DMS 273 treated with DMSO at 0.1 percent for 48 hours (cell line): Measurements from ENCODE around the gene LTA4H.
"Not testable (repeated sequence)": the region's sequence is repeated elsewhere in the genome, so short reads cannot be mapped to it uniquely, and the experiment has no call there.

ENCODE experiments used
- DNase-seq: peaks from one replicate; lab custom pipeline; 2025; lab: John Stamatoyannopoulos, UW

The LTA4H gene

GRCh38 chr12:95990136-95990535 lies 45.3 kb downstream of the LTA4H start:
- no peak for DNase-seq

GRCh38 chr12:95989504-95990123 lies 45.8 kb downstream of the LTA4H start:
- no peak for DNase-seq

DNA sequence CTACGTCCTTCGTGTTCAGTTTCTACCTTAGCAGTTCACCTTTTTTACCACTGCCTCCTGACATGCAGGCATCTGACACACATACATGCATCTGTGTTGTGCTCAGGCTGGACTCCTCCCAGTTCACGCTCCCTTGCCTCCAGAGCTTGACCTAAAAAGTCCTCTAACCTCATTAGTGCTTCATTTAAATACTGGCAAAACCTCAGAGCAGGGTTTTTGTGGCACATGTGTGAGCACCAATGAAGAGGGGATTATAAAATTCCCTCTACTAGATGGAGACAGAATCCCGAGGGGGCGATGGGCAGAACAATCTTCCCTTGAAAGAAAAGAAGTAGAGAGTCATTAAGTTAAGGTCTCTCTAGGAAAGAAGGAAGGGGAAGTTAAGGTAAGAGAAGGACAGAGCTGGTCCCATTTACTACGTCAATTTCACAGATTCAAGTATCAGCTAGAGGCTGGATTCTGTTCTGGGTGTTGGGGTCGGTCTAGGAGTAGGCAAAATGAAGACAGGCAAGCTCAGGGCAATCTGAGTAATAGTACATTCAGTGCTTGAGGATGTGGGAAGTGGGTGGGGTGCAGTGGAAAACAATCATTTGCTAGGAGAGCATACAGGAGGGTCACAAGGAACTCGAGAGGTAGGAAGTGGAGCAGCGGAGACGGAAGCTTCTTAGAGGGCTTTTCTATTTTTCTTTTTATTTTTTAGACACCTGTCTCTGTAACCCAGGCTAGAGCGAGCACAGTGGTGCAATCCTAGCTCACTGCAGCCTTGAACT lies 46.7 kb downstream of the LTA4H start:
- no peak for DNase-seq

DNA sequence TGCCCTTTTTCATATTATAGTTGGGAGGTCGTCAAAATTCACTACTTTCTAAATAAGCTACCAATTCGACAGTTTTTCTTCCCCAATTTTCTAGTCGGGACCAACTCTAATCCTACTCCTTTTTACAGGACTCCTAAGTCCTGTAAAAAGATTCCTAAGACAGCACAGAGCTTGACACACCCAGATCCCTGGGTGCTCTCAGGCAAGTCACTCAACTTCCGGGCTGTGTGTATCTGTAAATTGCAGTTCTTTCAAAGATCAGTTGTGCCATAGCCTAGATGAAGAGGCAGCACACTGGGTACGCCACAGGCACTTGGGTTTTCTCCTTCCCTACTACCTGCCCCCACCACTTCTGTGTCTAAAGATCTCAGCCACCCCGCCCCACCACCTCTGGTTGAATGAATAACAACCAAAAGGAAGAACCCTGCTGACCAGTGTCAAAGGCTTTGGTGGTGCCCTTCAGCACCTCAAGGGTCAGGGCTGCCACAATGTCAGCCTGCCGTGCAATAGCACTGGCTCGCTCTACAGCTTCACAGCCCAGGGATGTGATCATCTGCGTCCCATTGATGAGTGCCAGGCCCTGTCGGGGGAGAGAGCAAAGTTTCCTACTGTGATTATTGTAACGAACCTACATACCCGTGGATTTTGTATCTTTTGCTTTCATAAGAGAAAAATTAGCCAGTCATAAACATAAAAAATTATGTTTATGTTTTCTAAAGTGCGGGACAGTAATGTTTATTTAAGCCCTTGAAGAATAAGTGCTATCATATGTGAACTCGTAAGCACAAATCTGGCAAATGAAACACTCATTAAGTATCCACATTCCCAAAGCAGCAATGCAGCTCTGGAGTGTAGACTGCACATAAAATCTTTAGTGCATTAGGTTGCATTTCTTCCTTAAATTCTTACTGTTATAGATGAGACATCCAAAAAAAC lies 48.5 kb downstream of the LTA4H start:
- no peak for DNase-seq

DNA sequence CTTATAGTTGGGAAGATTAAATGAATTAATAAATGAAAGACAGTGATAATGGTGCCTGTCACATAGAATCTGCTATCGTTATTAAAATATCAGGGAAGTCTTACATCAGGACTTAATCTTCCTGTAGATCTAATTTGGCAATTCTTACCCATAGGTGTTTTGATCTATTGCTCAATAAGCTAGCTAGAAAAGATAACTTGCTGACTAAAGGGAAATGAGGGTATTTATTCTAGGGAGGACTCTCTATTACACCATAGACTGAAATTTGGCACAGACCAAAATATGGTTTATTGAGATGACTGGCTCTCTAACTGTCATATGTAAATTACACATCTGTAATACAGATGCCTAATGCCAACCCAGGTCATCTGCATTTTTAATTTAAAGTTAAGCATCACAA lies 50.7 kb downstream of the LTA4H start:
- DNase-seq, result no peak

DNA sequence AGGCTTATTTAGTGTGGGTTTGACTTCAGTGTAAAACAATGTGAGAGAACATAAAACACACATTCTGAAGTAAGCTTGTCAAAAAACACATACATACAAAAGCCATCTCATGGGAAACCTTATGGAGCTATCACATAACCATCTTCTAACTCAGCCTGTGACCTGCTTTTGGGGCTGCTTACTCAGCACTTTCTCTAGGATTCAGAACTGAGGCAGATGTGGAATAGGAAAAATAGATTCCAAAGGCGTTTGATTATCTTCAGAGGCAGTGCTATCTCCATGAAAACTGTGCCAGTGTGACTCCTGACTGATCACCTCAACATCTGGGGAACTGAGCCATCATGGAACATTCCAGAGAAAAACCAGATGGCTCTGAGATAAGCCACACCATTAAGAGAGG lies 52.8 kb downstream of the LTA4H start:
- DNase-seq, result no peak

DNA sequence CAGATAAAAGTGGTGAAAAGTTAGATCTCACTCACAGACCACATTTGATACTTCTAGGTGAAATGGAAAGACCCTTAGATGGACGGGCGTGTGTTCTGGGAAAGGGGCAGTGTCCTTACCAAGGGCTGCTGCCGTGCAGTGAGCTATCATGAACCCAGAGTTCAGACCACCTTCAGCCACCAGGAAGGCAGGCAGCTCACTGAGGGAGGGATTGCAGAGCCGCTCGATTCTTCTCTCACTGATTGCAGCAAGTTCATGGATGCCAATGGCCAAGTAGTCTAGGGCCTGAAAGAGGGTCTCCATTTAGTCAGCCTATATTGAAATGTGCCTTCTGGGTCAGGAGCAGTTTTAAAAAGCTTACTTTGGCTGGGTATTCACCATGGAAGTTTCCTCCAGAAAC lies 55.0 kb downstream of the LTA4H start:
- DNase-seq, result no peak

GRCh38 chr12:95978774-95979173 lies 56.6 kb downstream of the LTA4H start:
- DNase-seq, result no peak

DNA sequence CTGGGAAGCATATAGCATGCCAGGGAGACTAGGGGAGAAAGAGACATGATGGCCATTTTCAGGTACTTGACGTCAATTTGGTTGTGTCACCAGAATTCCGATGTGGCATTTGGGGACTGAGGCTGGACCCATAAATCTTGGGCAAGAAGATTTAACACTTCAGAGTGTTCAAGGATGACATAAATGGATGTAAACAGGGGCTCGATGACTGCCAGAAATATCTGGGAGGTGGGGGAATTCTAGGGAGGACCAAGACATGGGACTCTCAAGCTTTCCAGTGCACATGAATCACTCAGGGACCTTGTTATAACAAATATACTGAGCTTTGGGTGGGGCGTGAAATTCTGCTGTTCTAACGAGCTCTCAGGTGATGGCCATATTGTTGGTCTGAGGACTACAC lies 57.0 kb downstream of the LTA4H start:
- DNase-seq, result no peak

DNA sequence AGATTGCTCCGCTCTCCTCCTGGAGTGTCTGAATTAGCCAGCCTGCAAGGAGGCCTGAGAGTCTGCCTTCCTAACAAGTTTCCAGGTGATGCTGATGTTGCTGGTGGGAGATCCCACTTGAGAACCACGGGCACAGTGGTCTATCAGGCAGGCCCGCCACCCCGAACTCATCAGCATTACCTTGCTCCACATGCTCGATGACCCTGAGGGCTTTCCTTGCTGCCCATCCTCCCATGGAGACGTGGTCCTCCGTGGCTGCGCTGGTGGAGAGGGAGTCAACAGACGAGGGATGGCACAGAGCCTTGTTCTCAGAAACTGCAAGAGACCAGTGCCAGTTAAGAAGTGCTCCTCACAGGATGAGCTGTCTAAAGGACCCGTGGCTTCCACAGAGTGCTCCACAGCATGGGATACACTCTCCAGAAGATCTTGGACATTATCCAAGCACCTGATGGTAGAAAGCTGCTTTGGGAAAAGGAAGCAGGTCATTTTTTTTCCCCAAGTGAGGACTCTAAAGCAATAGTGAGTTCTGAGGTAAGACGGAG lies 57.6 kb downstream of the LTA4H start:
- no peak for DNase-seq

DNA sequence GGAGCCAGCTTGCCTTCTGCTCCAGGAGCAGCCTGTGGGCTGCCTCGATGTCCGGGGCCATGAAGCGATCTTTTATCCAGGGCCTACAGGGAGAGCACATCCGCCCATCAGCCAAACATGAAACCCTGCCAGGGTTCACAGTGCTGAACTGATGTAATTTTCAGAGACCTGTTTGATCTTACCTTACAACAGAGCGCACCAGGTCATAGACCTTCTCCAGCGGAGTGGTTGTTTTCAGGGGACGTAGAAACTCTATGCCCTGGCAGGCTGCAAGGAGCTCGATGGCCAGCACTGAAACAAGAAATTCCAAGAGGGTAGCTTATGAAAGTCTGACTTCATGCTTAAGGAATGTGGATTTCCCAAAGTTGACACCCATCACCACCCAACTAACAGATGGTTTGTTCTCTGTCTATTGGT lies 59.0 kb downstream of the LTA4H start:
- DNase-seq, result no peak

GRCh38 chr12:95975491-95975890 lies 59.9 kb downstream of the LTA4H start:
- no peak for DNase-seq

DNA sequence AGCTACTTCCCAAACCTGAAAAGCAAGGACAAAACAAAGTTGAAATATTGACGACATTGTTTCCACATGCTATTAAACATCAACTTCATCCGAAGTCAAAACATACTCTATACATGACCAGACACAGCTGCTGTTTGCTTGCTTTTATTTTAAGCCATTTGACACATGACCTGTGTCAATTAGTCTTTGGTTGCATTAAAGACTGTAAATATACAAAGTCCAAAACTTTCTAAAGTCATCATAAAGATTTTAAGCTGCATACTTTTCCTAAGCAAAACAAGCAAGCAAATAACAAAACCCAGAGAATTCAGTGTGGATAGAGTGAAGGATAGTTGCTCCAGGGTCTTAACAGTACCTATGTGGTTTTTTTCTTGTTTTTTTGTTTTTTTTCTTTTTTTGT lies 61.0 kb downstream of the LTA4H start:
- DNase-seq, result no peak

- DNase-seq, result no peak
Measured at GRCh38 chr12:95972832-95973456, 62.4 kb downstream of the LTA4H start.

DNA sequence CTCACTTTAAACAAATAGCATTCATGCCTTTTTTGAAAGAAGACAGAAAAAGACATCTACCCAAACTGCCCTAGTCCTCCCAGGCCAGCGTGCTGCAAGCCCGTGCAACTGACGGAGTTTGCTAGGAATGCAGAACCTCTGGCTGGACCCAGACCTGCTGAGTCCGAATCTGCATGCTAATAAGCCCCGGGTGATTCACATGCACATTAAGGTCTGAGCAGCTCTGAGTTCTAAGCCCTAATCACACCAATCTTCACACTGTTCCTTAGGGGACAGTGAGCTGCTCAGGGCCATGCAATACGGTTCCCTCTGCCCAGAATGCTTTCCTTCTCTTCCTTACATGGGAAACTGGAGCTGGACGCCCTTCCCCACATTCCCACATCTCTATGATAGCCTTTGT lies 64.5 kb downstream of the LTA4H start:
- DNase-seq, result no peak

DNA sequence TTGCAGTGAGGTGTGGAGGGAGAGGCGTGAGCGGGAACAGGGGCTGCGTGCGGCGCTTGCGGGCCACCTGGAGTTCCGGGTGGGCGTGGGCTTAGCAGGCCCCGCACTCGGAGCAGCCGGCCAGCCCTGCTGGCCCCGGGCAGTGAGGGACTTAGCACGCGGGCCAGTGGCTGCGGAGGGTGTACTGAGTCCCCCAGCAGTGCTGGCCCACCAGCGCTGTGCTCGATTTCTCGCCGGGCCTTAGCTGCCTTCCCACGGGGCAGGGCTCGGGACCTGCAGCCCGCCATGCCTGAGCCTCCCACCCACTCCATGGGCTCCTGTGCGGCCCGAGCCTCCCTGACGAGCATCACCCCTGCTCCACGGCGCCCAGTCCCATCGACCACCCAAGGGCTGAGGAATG lies 66.3 kb downstream of the LTA4H start:
- DNase-seq, result not testable (repeated sequence)

DNA sequence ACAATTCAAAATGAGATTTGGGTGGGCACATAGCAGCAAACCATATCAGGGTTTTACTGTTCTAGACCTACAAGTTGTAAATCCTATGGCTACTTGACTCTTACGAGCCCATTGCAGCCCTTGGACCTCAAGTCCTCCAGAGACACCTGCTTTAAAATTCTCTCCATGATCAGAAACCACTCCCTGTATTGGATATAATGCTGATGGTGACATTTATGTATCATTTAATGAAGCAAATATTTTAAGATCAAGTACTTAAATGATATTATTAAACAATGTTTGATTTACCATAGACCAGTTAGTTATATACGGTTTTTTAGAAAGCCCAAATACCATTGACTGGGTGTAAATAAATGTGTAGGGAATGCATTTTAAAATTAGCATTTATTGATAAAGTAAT lies 68.1 kb downstream of the LTA4H start:
- no peak for DNase-seq

GRCh38 chr12:95966287-95966870 lies 69.0 kb downstream of the LTA4H start:
- DNase-seq, result peak; percentile 17

GRCh38 chr12:95963096-95963495 lies 72.3 kb downstream of the LTA4H start:
- DNase-seq, result no peak

DNA sequence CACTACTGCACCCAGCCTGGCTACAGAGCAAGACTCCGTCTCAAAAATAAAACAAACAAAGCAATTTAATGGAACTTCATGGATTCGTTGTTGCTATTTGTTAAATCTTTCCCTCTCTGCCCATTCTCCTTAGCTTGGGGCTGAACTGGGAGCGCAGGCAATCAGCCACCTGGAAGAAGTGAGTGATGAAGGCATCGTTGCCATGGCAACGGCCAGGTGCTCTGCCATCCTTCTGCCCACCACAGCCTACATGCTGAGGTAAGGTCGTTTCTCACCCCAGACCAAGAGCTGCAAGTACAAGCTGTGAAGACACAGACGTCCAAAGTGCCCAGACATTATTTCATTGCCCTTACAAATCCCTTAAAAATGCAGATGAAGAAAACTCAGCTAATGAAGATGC lies 73.2 kb downstream of the LTA4H start:
- DNase-seq, result no peak

DNA sequence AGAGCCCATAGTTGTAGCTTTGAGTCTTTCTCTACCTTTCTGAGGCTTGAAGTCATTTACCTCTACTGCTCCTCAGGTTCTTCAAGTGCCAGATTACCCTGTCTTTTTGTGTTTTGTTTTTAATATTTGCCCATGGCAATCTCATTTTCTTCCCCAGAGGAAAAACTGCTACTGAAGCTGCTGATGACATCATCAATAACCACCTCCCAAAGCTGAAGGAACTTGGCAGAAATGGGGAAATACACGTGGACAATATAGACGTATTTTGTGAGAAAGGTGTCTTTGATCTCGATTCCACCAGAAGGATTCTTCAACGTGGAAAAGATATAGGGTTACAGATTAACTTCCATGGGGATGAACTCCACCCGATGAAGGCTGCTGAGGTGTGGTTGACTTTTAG lies 75.1 kb downstream of the LTA4H start:
- DNase-seq, result no peak

GRCh38 chr12:95959107-95959506 lies 76.3 kb downstream of the LTA4H start:
- DNase-seq, result peak; percentile 20
